SK-N-SH treated with all-trans-retinoic acid at 6 μM for 48 hours (cell line): Measurements from ENCODE around the gene COL23A1.

Source experiments
- ATAC-seq: fragments of 200-7000 bp; cut with Tn5 transposase; 3 replicates; pipeline ENCODE4 v1.9.1; 2020; ENCODE audit warnings: mild to moderate bottlenecking, moderate library complexity
- BACH2 ChIP-seq: fragments of 250-450 bp; sonication (Bioruptor Pico); IDR thresholded peaks from 2 replicates; pipeline ENCODE4 v1.9.0; 2021; ENCODE audit warnings: mild to moderate bottlenecking, borderline replicate concordance
- CSDC2 ChIP-seq: fragments of 250-450 bp; sonication (Bioruptor Pico); IDR thresholded peaks from 2 replicates; pipeline ENCODE4 v1.5.0; 2020; ENCODE audit warnings: mild to moderate bottlenecking, moderate library complexity
- ESRRG ChIP-seq: fragments of 250-450 bp; sonication (Bioruptor Pico); IDR thresholded peaks from 2 replicates; pipeline ENCODE4 v1.6.1; 2021; ENCODE audit warnings: mild to moderate bottlenecking
- GLIS3 ChIP-seq: fragments of 250-450 bp; sonication (Bioruptor Pico); IDR thresholded peaks from 2 replicates; pipeline ENCODE4 v1.5.0; 2020; ENCODE audit warnings: mild to moderate bottlenecking, moderate library complexity
- ISL1 ChIP-seq: fragments of 250-450 bp; sonication (Bioruptor Pico); IDR thresholded peaks from 2 replicates; pipeline ENCODE4 v2.1.2; 2022; ENCODE audit warnings: mild to moderate bottlenecking, moderate library complexity
- PPARA ChIP-seq: fragments of 250-450 bp; sonication (Bioruptor Pico); IDR thresholded peaks from 2 replicates; pipeline ENCODE4 v1.5.0; 2020; ENCODE audit warnings: mild to moderate bottlenecking, borderline replicate concordance
- RARB ChIP-seq: fragments of 250-450 bp; sonication (Bioruptor Pico); IDR thresholded peaks from 2 replicates; pipeline ENCODE4 v1.8.0; 2021; ENCODE audit warnings: mild to moderate bottlenecking, moderate library complexity
- SNAI2 ChIP-seq: fragments of 250-450 bp; sonication (Bioruptor Pico); IDR thresholded peaks from 2 replicates; pipeline ENCODE4 v1.5.0; 2020; ENCODE audit warnings: mild to moderate bottlenecking, moderate library complexity
- TCF4 ChIP-seq: fragments of 250-450 bp; sonication (Bioruptor Pico); IDR thresholded peaks from 2 replicates; pipeline ENCODE4 v1.8.0; 2021; ENCODE audit warnings: mild to moderate bottlenecking, moderate library complexity, borderline replicate concordance
- ZC3H10 ChIP-seq: fragments of 250-450 bp; sonication (Bioruptor Pico); IDR thresholded peaks from 2 replicates; pipeline ENCODE4 v1.5.1; 2021; ENCODE audit warnings: mild to moderate bottlenecking, moderate library complexity
- ZFP3 ChIP-seq: fragments of 250-450 bp; sonication (Bioruptor Pico); IDR thresholded peaks from 2 replicates; pipeline ENCODE4 v1.5.0; 2020; ENCODE audit warnings: mild to moderate bottlenecking, moderate library complexity
- ZFP30 ChIP-seq: fragments of 450-650 bp; formaldehyde crosslinking; IDR thresholded peaks from 2 replicates; pipeline ENCODE4 v1.5.0; 2022; ENCODE audit warnings: mild to moderate bottlenecking, moderate library complexity
- ZNF70 ChIP-seq: fragments of 450-650 bp; formaldehyde crosslinking; IDR thresholded peaks from 2 replicates; pipeline ENCODE4 v1.5.0; 2020; ENCODE audit warnings: mild to moderate bottlenecking, moderate library complexity
- ZNF8 ChIP-seq: fragments of 450-650 bp; formaldehyde crosslinking; IDR thresholded peaks from 2 replicates; pipeline ENCODE4 v1.5.0; 2020; ENCODE audit warnings: mild to moderate bottlenecking, moderate library complexity
- TF ChIP-seq, protein P1 (sequence below): fragments of 250-450 bp; sonication (Bioruptor Pico); IDR thresholded peaks from 2 replicates; pipeline ENCODE4 v1.5.0; 2020; ENCODE audit warnings: mild to moderate bottlenecking, moderate library complexity
- TF ChIP-seq, protein P2 (sequence below): fragments of 250-450 bp; sonication (Bioruptor Pico); IDR thresholded peaks from 2 replicates; pipeline ENCODE4 v1.8.0; 2020; ENCODE audit warnings: mild to moderate bottlenecking, moderate library complexity, borderline replicate concordance
- TF ChIP-seq, protein P3 (sequence below): fragments of 250-450 bp; sonication (Bioruptor Pico); IDR thresholded peaks from 2 replicates; pipeline ENCODE4 v1.5.1; 2021; ENCODE audit warnings: mild to moderate bottlenecking, moderate library complexity

The COL23A1 gene

DNA sequence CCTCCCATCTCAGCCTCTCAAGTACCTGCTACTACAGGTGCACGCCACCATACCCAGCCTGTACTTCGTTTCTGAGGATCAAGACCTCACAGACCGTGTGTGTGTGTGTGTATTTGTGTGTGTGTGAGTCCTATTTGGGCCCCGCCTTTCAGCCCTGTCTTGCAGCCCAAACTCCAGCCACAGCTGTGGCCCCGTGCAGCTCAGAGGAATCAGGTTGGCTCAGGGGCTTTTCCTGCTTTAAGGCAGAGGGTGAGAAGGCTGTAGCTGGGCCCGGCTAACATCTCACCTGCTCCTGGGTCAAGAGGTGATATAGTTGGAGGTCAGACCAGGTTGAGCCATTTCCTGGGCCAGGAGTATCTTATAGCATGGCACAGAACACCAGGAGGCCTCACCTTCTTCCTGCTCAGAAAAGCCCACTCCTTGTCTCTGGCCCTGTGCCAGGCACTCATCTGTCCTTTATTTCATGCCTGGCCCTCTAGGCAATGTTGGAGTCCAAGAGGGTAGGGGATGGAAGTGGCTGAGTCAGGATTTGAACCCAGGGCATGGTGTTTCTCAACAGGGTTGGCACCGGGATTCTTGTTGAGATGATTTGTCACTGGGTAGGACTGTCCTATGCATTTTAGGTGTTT is 356.0 kb downstream of the COL23A1 start:
- no peak for ATAC-seq
- TF ChIP-seq GLIS3 (CRISPR knock-in tag) (no peak), RARB (CRISPR knock-in tag) (no peak), PPARA (CRISPR knock-in tag) (no peak), ISL1 (no peak), ZC3H10 (no peak), TCF4 (CRISPR knock-in tag) (no peak), ZFP3 (CRISPR knock-in tag) (no peak), BACH2 (no peak), CSDC2 (CRISPR knock-in tag) (no peak), ZNF70 (no peak)
- TF ChIP-seq, protein P1, sequence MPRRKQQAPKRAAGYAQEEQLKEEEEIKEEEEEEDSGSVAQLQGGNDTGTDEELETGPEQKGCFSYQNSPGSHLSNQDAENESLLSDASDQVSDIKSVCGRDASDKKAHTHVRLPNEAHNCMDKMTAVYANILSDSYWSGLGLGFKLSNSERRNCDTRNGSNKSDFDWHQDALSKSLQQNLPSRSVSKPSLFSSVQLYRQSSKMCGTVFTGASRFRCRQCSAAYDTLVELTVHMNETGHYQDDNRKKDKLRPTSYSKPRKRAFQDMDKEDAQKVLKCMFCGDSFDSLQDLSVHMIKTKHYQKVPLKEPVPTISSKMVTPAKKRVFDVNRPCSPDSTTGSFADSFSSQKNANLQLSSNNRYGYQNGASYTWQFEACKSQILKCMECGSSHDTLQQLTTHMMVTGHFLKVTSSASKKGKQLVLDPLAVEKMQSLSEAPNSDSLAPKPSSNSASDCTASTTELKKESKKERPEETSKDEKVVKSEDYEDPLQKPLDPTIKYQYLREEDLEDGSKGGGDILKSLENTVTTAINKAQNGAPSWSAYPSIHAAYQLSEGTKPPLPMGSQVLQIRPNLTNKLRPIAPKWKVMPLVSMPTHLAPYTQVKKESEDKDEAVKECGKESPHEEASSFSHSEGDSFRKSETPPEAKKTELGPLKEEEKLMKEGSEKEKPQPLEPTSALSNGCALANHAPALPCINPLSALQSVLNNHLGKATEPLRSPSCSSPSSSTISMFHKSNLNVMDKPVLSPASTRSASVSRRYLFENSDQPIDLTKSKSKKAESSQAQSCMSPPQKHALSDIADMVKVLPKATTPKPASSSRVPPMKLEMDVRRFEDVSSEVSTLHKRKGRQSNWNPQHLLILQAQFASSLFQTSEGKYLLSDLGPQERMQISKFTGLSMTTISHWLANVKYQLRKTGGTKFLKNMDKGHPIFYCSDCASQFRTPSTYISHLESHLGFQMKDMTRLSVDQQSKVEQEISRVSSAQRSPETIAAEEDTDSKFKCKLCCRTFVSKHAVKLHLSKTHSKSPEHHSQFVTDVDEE, result no peak
- TF ChIP-seq, protein P2, sequence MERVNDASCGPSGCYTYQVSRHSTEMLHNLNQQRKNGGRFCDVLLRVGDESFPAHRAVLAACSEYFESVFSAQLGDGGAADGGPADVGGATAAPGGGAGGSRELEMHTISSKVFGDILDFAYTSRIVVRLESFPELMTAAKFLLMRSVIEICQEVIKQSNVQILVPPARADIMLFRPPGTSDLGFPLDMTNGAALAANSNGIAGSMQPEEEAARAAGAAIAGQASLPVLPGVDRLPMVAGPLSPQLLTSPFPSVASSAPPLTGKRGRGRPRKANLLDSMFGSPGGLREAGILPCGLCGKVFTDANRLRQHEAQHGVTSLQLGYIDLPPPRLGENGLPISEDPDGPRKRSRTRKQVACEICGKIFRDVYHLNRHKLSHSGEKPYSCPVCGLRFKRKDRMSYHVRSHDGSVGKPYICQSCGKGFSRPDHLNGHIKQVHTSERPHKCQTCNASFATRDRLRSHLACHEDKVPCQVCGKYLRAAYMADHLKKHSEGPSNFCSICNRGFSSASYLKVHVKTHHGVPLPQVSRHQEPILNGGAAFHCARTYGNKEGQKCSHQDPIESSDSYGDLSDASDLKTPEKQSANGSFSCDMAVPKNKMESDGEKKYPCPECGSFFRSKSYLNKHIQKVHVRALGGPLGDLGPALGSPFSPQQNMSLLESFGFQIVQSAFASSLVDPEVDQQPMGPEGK (CRISPR knock-in tag), result no peak

DNA sequence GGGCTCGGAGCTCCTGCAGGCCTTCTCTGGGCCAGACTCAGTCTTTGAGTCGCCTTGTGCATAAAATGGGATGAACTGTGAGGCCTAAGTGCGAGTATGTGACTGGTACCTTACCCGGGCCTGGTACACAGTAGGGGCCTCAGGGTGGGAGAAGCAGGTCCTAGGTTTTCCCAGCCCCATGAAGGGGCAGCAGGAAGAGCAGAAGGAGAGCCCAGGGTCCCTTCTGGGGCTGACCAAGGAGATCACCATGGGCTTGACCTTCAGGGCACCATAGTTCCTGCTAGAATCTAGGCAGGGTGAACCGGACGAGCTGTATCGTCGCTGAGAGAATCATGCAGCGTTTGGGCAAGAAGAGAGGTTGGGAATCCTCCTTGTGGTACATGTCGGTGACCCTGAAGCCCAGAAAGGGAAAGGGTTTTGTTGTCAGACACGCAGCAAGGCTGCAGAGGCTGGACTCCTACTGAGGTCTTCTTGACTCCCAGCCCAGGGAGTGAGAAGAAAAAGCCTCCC is 357.2 kb downstream of the COL23A1 start:
- ATAC-seq, result no peak
- TF ChIP-seq ZFP3 (CRISPR knock-in tag) (no peak), RARB (CRISPR knock-in tag) (no peak), CSDC2 (CRISPR knock-in tag) (no peak), PPARA (CRISPR knock-in tag) (no peak), ESRRG (CRISPR knock-in tag) (no peak), ISL1 (no peak), ZFP30 (CRISPR knock-in tag) (no peak), ZC3H10 (no peak), ZNF8 (CRISPR knock-in tag) (no peak), TCF4 (CRISPR knock-in tag) (no peak), SNAI2 (CRISPR knock-in tag) (no peak)
- TF ChIP-seq, protein P1, result no peak
- TF ChIP-seq, protein P3, sequence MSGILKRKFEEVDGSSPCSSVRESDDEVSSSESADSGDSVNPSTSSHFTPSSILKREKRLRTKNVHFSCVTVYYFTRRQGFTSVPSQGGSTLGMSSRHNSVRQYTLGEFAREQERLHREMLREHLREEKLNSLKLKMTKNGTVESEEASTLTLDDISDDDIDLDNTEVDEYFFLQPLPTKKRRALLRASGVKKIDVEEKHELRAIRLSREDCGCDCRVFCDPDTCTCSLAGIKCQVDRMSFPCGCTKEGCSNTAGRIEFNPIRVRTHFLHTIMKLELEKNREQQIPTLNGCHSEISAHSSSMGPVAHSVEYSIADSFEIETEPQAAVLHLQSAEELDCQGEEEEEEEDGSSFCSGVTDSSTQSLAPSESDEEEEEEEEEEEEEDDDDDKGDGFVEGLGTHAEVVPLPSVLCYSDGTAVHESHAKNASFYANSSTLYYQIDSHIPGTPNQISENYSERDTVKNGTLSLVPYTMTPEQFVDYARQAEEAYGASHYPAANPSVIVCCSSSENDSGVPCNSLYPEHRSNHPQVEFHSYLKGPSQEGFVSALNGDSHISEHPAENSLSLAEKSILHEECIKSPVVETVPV (CRISPR knock-in tag), result no peak
- TF ChIP-seq, protein P2 (CRISPR knock-in tag), result no peak
